Neural cell (in vitro differentiated cells): ENCODE results near the gene FAM76A.

Source experiments
- EP300 ChIP-seq: fragments of 450-650 bp; conservative IDR thresholded peaks from 2 replicates; pipeline ENCODE4 v1.6.1; 2014; ENCODE audit warnings: antibody characterized with exemption, mild to moderate bottlenecking, moderate library complexity; ENCODE audit not compliant: poor library complexity, severe bottlenecking
- POLR2AphosphoS5 ChIP-seq: IDR thresholded peaks from 2 replicates; pipeline ENCODE4 v1.6.1; 2012

DNA sequence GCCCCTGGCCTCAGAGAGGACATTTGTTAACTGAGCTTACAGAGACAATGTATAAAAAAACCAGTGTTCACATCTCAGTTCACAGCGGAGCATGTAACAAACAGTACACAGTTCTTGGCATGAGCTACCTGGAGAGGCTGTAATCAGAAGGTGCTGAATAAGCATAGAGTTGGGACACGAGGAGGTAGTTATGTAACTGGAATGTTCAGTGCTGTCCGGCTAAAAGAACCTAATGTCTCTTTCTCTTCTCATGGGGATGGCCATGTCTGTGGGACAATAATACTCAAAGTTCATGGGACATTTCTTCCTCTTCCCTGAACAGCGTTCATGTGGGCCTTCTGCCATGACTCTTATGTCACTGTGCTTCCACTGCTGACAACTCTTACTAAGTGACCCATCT, 30.1 kb downstream of the FAM76A start:
- TF ChIP-seq POLR2AphosphoS5 (no peak), EP300 (no peak)
